HepG2 (cell line): ENCODE measurements around the gene DDT. TPM values are rescaled to one million over a fixed set of nuclear protein-coding genes. Genes with fewer than 3 reads are reported as not detected.

Source experiments
- DMAP1 ChIP-seq: IDR thresholded peaks from 2 replicates; pipeline ENCODE4 v1.6.1; 2016
- FOXA3 ChIP-seq: IDR thresholded peaks from 2 replicates; pipeline ENCODE4 v1.6.1; 2016; ENCODE audit warnings: missing genetic modification reagents, missing compliant biosample characterization
- GATAD2A ChIP-seq: IDR thresholded peaks from 2 replicates; pipeline ENCODE4 v1.6.1; 2016
- HNRNPUL1 ChIP-seq: fragments of 200-400 bp; formaldehyde crosslinking; IDR thresholded peaks from 2 replicates; pipeline ENCODE4 v1.6.1; 2017; ENCODE audit warnings: low read depth, mild to moderate bottlenecking, low read length, moderate library complexity
- HOXA9 ChIP-seq: sonication (generic); formaldehyde crosslinking; IDR thresholded peaks from 2 replicates; pipeline ENCODE4 v1.8.1; 2022; ENCODE audit warnings: missing genetic modification reagents, mild to moderate bottlenecking, moderate library complexity, borderline replicate concordance
- MXI1 ChIP-seq: IDR thresholded peaks from 3 replicates; pipeline ENCODE4 v1.6.1; 2012; ENCODE audit warnings: low read depth, low read length, inconsistent platforms, borderline replicate concordance
- MYC ChIP-seq: sonication (generic); formaldehyde crosslinking; IDR thresholded peaks from 2 replicates; pipeline ENCODE4 v1.9.0; 2021; ENCODE audit warnings: missing genetic modification reagents, borderline replicate concordance
- NR2F2 ChIP-seq: IDR thresholded peaks from 2 replicates; pipeline ENCODE4 v1.6.1; 2012; ENCODE audit warnings: low read depth, inconsistent platforms, borderline replicate concordance
- POLR2A ChIP-seq, 2 experiments: IDR thresholded peaks; 2 replicates each; pipeline ENCODE4 v1.6.1; 2011; ENCODE audit warnings: low read depth in 2 of 2, low read length in 2 of 2, mild to moderate bottlenecking in 1 of 2, moderate library complexity in 1 of 2; ENCODE audit not compliant: insufficient read depth in 1 of 2
- SOX13 ChIP-seq, 3 experiments: fragments of 450-650 bp in 1 of 3; sonication (generic) in 1 of 3; formaldehyde crosslinking in 1 of 3; IDR thresholded peaks in 2 of 3; conservative IDR thresholded peaks in 1 of 3; 2 replicates each; pipeline versions ENCODE4 v1.5.0 to v1.6.1; 2016 to 2020; ENCODE audit warnings: antibody characterized with exemption in 1 of 3, mild to moderate bottlenecking in 1 of 3, missing compliant biosample characterization in 1 of 3, missing genetic modification reagents in 1 of 3, moderate library complexity in 1 of 3
- SRY ChIP-seq: sonication (generic); formaldehyde crosslinking; IDR thresholded peaks from 2 replicates; pipeline ENCODE4 v1.8.0; 2022; ENCODE audit warnings: mild to moderate bottlenecking, missing genetic modification reagents
- SSRP1 ChIP-seq: IDR thresholded peaks from 2 replicates; pipeline ENCODE4 v1.6.1; 2016; ENCODE audit warnings: control low read depth
- TAF1 ChIP-seq: sonication (generic); formaldehyde crosslinking; IDR thresholded peaks from 2 replicates; pipeline ENCODE4 v1.4.0; 2020; ENCODE audit warnings: missing genetic modification reagents
- ZFP36 ChIP-seq: fragments of 150-350 bp; IDR thresholded peaks from 2 replicates; pipeline ENCODE4 v1.6.1; 2018; ENCODE audit warnings: borderline replicate concordance, low read length, low read depth; ENCODE audit not compliant: partially characterized antibody
- ZNF343 ChIP-seq: sonication (generic); formaldehyde crosslinking; IDR thresholded peaks from 2 replicates; pipeline ENCODE4 v1.4.0; 2020; ENCODE audit warnings: mild to moderate bottlenecking, missing genetic modification reagents
- ZNF629 ChIP-seq: sonication (generic); formaldehyde crosslinking; conservative IDR thresholded peaks from 2 replicates; pipeline ENCODE4 v1.5.0; 2020; ENCODE audit warnings: missing genetic modification reagents
- ZNF749 ChIP-seq: sonication (generic); formaldehyde crosslinking; IDR thresholded peaks from 2 replicates; pipeline ENCODE4 v1.8.0; 2022; ENCODE audit warnings: mild to moderate bottlenecking, missing genetic modification reagents, moderate library complexity, borderline replicate concordance
- ZSCAN9 ChIP-seq: IDR thresholded peaks from 2 replicates; pipeline ENCODE4 v1.6.1; 2016; ENCODE audit warnings: borderline replicate concordance
- polyA plus RNA-seq, 8 experiments: library from polyadenylated mRNA; depleted of rRNA in 3 of 8; stranded (reverse) in 7 of 8; unstranded in 1 of 8; fragments of >200 nt; fragmentation: Illumina TruSeq in 4 of 8; extraction: Trizol in 4 of 8; gene quantifications; 2 replicates each; pipeline versions ENCODE4 v1.2.1 to v1.2.3, GENCODE V29; 2011 to 2016; ENCODE audit warnings: low read depth in 4 of 8, missing spikeins in 1 of 8, mixed read lengths in 1 of 8; ENCODE audit not compliant: insufficient read depth in 1 of 8
- total RNA-seq, 5 experiments: library from RNA; depleted of rRNA; stranded (reverse); fragments of >200 nt; fragmentation: Illumina TruSeq; extraction: Trizol; gene quantifications; 2 replicates each; pipeline ENCODE4 v1.2.3, GENCODE V29; 2016; ENCODE audit warnings: low read depth in 1 of 5
- TF ChIP-seq, protein P1 (sequence below): sonication (generic); formaldehyde crosslinking; IDR thresholded peaks from 2 replicates; pipeline ENCODE4 v1.5.1; 2020; ENCODE audit warnings: missing genetic modification reagents, mild to moderate bottlenecking, borderline replicate concordance
- TF ChIP-seq, protein P2 (sequence below): sonication (generic); formaldehyde crosslinking; IDR thresholded peaks from 2 replicates; pipeline ENCODE4 v1.4.0; 2020; ENCODE audit warnings: missing genetic modification reagents
- TF ChIP-seq, protein P3 (sequence below): sonication (generic); formaldehyde crosslinking; IDR thresholded peaks from 2 replicates; pipeline ENCODE4 v1.8.0; 2022; ENCODE audit warnings: mild to moderate bottlenecking, missing genetic modification reagents, moderate library complexity

Gene DDT
- total and polyA plus RNA-seq, 2 of the 13 experiments (the other 11 are each of a cell fraction or from before 2014, with no cell fraction given), result 143 to 181 TPM

DNA sequence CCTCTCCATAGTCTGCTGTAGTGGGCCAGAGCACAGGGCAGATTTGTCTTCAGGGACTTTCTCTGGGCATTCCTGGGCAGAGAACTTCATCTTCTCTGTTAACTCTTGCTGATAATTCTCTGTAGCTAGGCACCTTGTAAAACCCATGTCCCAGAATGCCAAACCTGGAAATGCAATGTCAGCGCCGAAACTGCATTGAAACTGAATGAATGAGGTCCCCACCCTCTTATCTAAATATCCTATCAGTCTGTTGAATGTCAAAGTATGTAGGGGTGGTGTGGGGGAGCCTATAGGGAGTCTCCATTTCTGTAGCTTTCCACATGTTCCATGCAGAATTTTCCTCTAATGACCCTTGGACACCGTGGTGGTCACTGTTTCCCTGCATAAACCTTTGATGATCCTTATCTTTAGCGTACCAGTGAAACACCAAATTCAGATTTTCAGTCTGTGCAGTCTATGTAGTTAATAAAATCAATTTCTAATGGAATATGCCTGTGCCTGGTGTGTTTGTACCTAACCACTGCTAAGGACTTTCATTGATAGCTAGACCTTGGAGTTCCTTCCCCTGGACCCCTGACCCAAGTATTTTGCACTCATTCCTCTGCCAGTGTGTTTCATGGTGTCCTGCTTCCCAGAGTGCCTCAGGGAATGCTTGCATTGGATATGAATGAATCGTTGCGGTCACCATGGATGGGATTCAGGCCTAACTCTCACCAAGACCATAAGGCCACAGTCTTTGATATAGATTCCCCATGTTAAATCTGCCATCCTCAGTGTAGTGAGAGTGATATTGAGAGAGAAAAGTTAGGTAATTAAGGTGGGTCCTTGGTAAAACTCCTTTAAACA is 34.4 kb upstream of the DDT start (continued):
- TF ChIP-seq TAF1, result no peak
- no peak for TF ChIP-seq HNRNPUL1
- no peak for TF ChIP-seq ZNF749 (CRISPR knock-in tag)
- peak; percentile 62; the same call in 1 of the 2 replicates for TF ChIP-seq DMAP1 (CRISPR knock-in tag)
- TF ChIP-seq, protein P1, sequence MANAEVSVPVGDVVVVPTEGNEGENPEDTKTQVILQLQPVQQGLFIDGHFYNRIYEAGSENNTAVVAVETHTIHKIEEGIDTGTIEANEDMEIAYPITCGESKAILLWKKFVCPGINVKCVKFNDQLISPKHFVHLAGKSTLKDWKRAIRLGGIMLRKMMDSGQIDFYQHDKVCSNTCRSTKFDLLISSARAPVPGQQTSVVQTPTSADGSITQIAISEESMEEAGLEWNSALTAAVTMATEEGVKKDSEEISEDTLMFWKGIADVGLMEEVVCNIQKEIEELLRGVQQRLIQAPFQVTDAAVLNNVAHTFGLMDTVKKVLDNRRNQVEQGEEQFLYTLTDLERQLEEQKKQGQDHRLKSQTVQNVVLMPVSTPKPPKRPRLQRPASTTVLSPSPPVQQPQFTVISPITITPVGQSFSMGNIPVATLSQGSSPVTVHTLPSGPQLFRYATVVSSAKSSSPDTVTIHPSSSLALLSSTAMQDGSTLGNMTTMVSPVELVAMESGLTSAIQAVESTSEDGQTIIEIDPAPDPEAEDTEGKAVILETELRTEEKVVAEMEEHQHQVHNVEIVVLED (CRISPR knock-in tag), result no peak
- TF ChIP-seq ZSCAN9 (CRISPR knock-in tag), result peak; percentile 12; the same call in 1 of the 2 replicates
- no peak for TF ChIP-seq MXI1
- TF ChIP-seq ZNF629 (CRISPR knock-in tag), result no peak
- TF ChIP-seq ZFP36, result no peak
- TF ChIP-seq HOXA9, result no peak
- peak in 1 of 2 experiments; percentile 23; a peak in 1 of 4 replicates for TF ChIP-seq POLR2A (IDR thresholded peaks at IDR 0.05; ENCODE audit: insufficient read depth in 1 of 2, low read depth in 2 of 2, low read length in 2 of 2)
- no peak for TF ChIP-seq SOX13 (IDR thresholded peaks at IDR 0.05)
- peak in 1 of 2 experiments; percentile 76; a peak in 2 of 4 replicates for TF ChIP-seq SOX13 (CRISPR knock-in tag; conservative IDR thresholded peaks at IDR 0.05 in 1 of 2, IDR thresholded peaks at IDR 0.05 in 1 of 2)
- TF ChIP-seq ZNF343 (CRISPR knock-in tag), result no peak
- TF ChIP-seq, protein P2, sequence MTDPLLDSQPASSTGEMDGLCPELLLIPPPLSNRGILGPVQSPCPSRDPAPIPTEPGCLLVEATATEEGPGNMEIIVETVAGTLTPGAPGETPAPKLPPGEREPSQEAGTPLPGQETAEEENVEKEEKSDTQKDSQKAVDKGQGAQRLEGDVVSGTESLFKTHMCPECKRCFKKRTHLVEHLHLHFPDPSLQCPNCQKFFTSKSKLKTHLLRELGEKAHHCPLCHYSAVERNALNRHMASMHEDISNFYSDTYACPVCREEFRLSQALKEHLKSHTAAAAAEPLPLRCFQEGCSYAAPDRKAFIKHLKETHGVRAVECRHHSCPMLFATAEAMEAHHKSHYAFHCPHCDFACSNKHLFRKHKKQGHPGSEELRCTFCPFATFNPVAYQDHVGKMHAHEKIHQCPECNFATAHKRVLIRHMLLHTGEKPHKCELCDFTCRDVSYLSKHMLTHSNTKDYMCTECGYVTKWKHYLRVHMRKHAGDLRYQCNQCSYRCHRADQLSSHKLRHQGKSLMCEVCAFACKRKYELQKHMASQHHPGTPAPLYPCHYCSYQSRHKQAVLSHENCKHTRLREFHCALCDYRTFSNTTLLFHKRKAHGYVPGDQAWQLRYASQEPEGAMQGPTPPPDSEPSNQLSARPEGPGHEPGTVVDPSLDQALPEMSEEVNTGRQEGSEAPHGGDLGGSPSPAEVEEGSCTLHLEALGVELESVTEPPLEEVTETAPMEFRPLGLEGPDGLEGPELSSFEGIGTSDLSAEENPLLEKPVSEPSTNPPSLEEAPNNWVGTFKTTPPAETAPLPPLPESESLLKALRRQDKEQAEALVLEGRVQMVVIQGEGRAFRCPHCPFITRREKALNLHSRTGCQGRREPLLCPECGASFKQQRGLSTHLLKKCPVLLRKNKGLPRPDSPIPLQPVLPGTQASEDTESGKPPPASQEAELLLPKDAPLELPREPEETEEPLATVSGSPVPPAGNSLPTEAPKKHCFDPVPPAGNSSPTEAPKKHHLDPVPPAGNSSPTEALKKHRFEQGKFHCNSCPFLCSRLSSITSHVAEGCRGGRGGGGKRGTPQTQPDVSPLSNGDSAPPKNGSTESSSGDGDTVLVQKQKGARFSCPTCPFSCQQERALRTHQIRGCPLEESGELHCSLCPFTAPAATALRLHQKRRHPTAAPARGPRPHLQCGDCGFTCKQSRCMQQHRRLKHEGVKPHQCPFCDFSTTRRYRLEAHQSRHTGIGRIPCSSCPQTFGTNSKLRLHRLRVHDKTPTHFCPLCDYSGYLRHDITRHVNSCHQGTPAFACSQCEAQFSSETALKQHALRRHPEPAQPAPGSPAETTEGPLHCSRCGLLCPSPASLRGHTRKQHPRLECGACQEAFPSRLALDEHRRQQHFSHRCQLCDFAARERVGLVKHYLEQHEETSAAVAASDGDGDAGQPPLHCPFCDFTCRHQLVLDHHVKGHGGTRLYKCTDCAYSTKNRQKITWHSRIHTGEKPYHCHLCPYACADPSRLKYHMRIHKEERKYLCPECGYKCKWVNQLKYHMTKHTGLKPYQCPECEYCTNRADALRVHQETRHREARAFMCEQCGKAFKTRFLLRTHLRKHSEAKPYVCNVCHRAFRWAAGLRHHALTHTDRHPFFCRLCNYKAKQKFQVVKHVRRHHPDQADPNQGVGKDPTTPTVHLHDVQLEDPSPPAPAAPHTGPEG (CRISPR knock-in tag), result 0 out of 2 replicates have a peak, but pooled peaks have one; percentile 34
- TF ChIP-seq FOXA3 (CRISPR knock-in tag), result peak; percentile 9; the same call in 1 of the 2 replicates
- peak; percentile 99 for TF ChIP-seq SSRP1 (CRISPR knock-in tag)
- no peak for TF ChIP-seq SRY (CRISPR knock-in tag)
- no peak; the same call in 1 of the 2 replicates for TF ChIP-seq NR2F2
- 0 out of 2 replicates have a peak, but pooled peaks have one; percentile 17 for TF ChIP-seq GATAD2A (CRISPR knock-in tag)
- TF ChIP-seq MYC (CRISPR knock-in tag), result no peak
- TF ChIP-seq, protein P3, sequence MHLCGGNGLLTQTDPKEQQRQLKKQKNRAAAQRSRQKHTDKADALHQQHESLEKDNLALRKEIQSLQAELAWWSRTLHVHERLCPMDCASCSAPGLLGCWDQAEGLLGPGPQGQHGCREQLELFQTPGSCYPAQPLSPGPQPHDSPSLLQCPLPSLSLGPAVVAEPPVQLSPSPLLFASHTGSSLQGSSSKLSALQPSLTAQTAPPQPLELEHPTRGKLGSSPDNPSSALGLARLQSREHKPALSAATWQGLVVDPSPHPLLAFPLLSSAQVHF (CRISPR knock-in tag), result no peak
